IMR-90 (cell line): ENCODE results near the gene APEX1.
A peak's percentile ranks its signal among the peaks of the same experiment; 100 is the strongest.

Experiments
- CEBPB ChIP-seq: IDR thresholded peaks from 2 replicates; pipeline ENCODE4 v1.6.1; 2012; ENCODE audit warnings: low read depth, low read length, improper control_type of control experiment
- CHD1 ChIP-seq: IDR thresholded peaks from 2 replicates; pipeline ENCODE4 v1.6.1; 2012; ENCODE audit warnings: low read depth, low read length, improper control_type of control experiment
- CTCF ChIP-seq: conservative IDR thresholded peaks from 2 replicates; pipeline ENCODE4 v1.5.1; 2012; ENCODE audit warnings: mild to moderate bottlenecking, low read depth, low read length, improper control_type of control experiment
- ELK1 ChIP-seq: fragments of 150-350 bp; IDR thresholded peaks from 2 replicates; pipeline ENCODE4 v1.6.1; 2016; ENCODE audit warnings: low read depth, mild to moderate bottlenecking, low read length, moderate library complexity, borderline replicate concordance
- MAZ ChIP-seq: IDR thresholded peaks from 2 replicates; pipeline ENCODE4 v1.6.1; 2012; ENCODE audit warnings: low read depth, mild to moderate bottlenecking, low read length, improper control_type of control experiment, moderate library complexity, borderline replicate concordance
- POLR2A ChIP-seq: IDR thresholded peaks from 2 replicates; pipeline ENCODE4 v1.6.1; 2012; ENCODE audit warnings: mild to moderate bottlenecking, low read depth, low read length
- RCOR1 ChIP-seq: IDR thresholded peaks from 2 replicates; pipeline ENCODE4 v1.6.1; 2012; ENCODE audit warnings: mild to moderate bottlenecking, low read length, improper control_type of control experiment; ENCODE audit not compliant: insufficient replicate concordance
- USF2 ChIP-seq: fragments of 150-350 bp; IDR thresholded peaks from 2 replicates; pipeline ENCODE4 v1.6.1; 2017; ENCODE audit warnings: mild to moderate bottlenecking, antibody characterized with exemption, low read length, low read depth

GRCh38 chr14:20412876-20413743 lies 41.9 kb upstream of the APEX1 start, which contains the start of gene TEP1:
- TF ChIP-seq CHD1, result no peak
- peak; percentile 80 for TF ChIP-seq POLR2A
- TF ChIP-seq USF2, result no peak
- no peak for TF ChIP-seq CTCF
- TF ChIP-seq CEBPB, result no peak
- no peak for TF ChIP-seq RCOR1
- TF ChIP-seq ELK1, result no peak
- peak; percentile 57; the same call in 1 of the 2 replicates for TF ChIP-seq MAZ
